CD4-positive, alpha-beta memory T cell (primary cell): Measurements from ENCODE around the gene FKBP5. TPM values are rescaled to one million over a fixed set of nuclear protein-coding genes. Genes with fewer than 3 reads are reported as not detected.
A peak's percentile ranks its signal among the peaks of the same experiment; 100 is the strongest.

Source experiments
- CTCF ChIA-PET: fragments of 350-600 bp; sonication (Branson Sonifier 250); formaldehyde crosslinking; loops from one replicate; lab custom pipeline; 2021; ENCODE audit warnings: inconsistent platforms; ENCODE audit not compliant: partially characterized antibody; lab: Charles Lee
- POLR2A ChIA-PET: fragments of 350-600 bp; sonication (Branson Sonifier 250); formaldehyde crosslinking; loops from one replicate; lab custom pipeline; 2021; ENCODE audit not compliant: partially characterized antibody; lab: Charles Lee
- DNase-seq, 5 donors: peaks; one replicate each; pipeline versions ENCODE4 v3.0.0 to v3.0.0-alpha.2; 2020 to 2022; ENCODE audit warnings: mixed read lengths in 1 of 5
- H3K27ac ChIP-seq: one replicate; pipeline ENCODE4 v1.7.0; 2013; ENCODE audit warnings: low read depth, low read length
- H3K27me3 ChIP-seq: 2 replicates; pipeline ENCODE4 v1.7.0; 2013; ENCODE audit warnings: mild to moderate bottlenecking, low read length, moderate library complexity; ENCODE audit not compliant: insufficient read depth
- H3K36me3 ChIP-seq: 2 replicates; pipeline ENCODE4 v1.7.0; 2013; ENCODE audit warnings: mild to moderate bottlenecking, low read length, moderate library complexity; ENCODE audit not compliant: insufficient read depth
- H3K4me1 ChIP-seq: 2 replicates; pipeline ENCODE4 v1.7.0; 2013; ENCODE audit warnings: mild to moderate bottlenecking, low read length, moderate library complexity; ENCODE audit not compliant: insufficient read depth
- H3K4me3 ChIP-seq, 2 donors: one replicate each; pipeline ENCODE4 v1.7.0; 2013; ENCODE audit warnings: low read length in 2 of 2, mild to moderate bottlenecking in 1 of 2
- H3K9me3 ChIP-seq, 2 donors: one replicate each; pipeline ENCODE4 v1.7.0; 2013; ENCODE audit warnings: low read length in 2 of 2, control low read depth in 1 of 2; ENCODE audit not compliant: control insufficient read depth in 1 of 2
- H3K27ac Mint-ChIP-seq, 7 donors: one replicate each; pipeline ENCODE4 v1.8.0; 2020 to 2021; ENCODE audit warnings: mixed read lengths in 7 of 7, mild to moderate bottlenecking in 6 of 7, inconsistent platforms in 3 of 7, moderate library complexity in 3 of 7
- H3K27me3 Mint-ChIP-seq, 2 donors: one replicate each; pipeline ENCODE4 v1.8.0; 2020 to 2021; ENCODE audit warnings: mixed read lengths in 2 of 2
- H3K36me3 Mint-ChIP-seq, 2 donors: one replicate each; pipeline ENCODE4 v1.8.0; 2020 to 2021; ENCODE audit warnings: mixed read lengths in 2 of 2, inconsistent platforms in 1 of 2, mild to moderate bottlenecking in 1 of 2
- H3K4me1 Mint-ChIP-seq, 4 donors: one replicate each; pipeline ENCODE4 v1.8.0; 2020 to 2021; ENCODE audit warnings: mixed read lengths in 4 of 4, mild to moderate bottlenecking in 1 of 4
- H3K4me3 Mint-ChIP-seq, 8 donors: one replicate each; pipeline ENCODE4 v1.8.0; 2020 to 2021; ENCODE audit warnings: mixed read lengths in 8 of 8, mild to moderate bottlenecking in 7 of 8, moderate library complexity in 6 of 8, inconsistent platforms in 3 of 8
- H3K9me3 Mint-ChIP-seq, 8 donors: one replicate each; pipeline ENCODE4 v1.8.0; 2020 to 2021; ENCODE audit warnings: mixed read lengths in 8 of 8, mild to moderate bottlenecking in 5 of 8, inconsistent platforms in 3 of 8, moderate library complexity in 1 of 8
- intact Hi-C: fragments of 100-400 bp; cut with micrococcal nuclease; formaldehyde crosslinking; loops from one replicate; pipeline ENCODE4 v1.15.1; 2023
- polyA plus RNA-seq, 2 donors: library from polyadenylated mRNA; unstranded; fragments of 300-500 nt; fragmentation: Illumina TruSeq; gene quantifications; one replicate each; pipeline ENCODE4 v1.2.3, GENCODE V29; 2021
- total RNA-seq, 2 experiments: library from RNA; stranded (reverse); gene quantifications; one replicate each; pipeline ENCODE4 v1.2.3, GENCODE V29; 2021

Gene FKBP5
- total and polyA plus RNA-seq, 4 experiments from 2014 or later: 72.9 to 233 (median 84.2) TPM

DNA sequence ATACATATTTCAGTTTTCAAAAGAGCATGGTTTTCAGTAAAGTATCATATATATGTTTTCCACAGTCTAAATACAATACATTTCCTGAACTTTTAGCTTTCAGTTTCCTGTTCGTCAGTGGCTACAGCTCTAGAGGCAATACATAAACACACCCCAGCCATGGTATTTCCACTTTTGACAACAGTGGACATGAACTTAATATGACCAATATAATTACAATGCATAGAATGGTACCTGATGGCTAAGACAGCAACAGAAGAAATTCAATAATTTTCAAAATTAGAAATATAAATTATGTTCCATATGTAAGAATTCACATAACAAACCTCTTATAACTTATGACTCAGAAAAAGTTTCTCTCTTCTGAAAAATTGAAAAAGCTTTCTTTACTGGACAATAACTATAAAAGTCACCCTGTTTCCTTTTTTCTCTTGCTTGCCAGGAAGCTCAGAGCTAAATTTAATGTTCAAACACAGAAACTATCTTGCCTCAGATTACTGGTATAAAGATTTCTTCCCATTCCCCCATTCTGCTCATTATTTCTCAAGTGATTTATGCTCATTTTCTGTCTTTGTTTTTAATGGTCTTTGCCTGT is 19.2 kb downstream of the FKBP5 start:
- no peaks in the 10 kb centered on the region for H3K27me3 ChIP-seq
- no peaks in the 10 kb centered on the region for H3K9me3 ChIP-seq
- peaks cover 89% of the 10 kb centered on the region for H3K4me1 ChIP-seq
- peak overlapping the region; percentile 52 for H3K27ac ChIP-seq
- Mint-ChIP-seq H3K4me3 (peak overlapping the region; percentile 57 to 92 (median 82)), H3K27ac (peak overlapping the region; percentile 76 to 96 (median 89)), H3K27me3 (no peaks in the 10 kb centered on the region), H3K36me3 (peaks cover 0 to 7% of the 10 kb centered on the region in 2 donors), H3K4me1 (peaks cover 30 to 56% (median 37%) of the 10 kb centered on the region in 4 donors), H3K9me3 (no peaks in the 10 kb centered on the region)
- peak overlapping the region; percentile 1 to 12 for H3K4me3 ChIP-seq
- peak in 3 of 5 donors; percentile 25 to 47 (median 26) for DNase-seq
- intact Hi-C loops: loop anchor here (1.0 kb wide), 1 partner anchor 9 kb away; no protein-coding TSS in a partner anchor
- POLR2A ChIA-PET: interaction anchor here (0.9 to 5.3 kb wide), 11 partner anchors 10 to 68 kb away, joined by 3 to 56 read pairs (median 7); partner anchors contain the start of genes ARMC12 and FKBP5
- CTCF ChIA-PET: interaction anchor here (0.5 to 3.1 kb wide), 10 partner anchors 9 to 1008 kb away, joined by 3 to 19 read pairs (median 4); partner anchors contain the start of genes ARMC12 and RPL10A
- no peaks in the 10 kb centered on the region for H3K36me3 ChIP-seq

GRCh38 chr6:35668744-35669450 is 19.8 kb downstream of the FKBP5 start:
- DNase-seq: no peak
- Histone ChIP-seq H3K4me1 (peaks cover 89% of the 10 kb centered on the region), H3K9me3 (no peaks in the 10 kb centered on the region), H3K36me3 (no peaks in the 10 kb centered on the region), H3K27ac (peak overlapping the region; percentile 52), H3K4me3 (peak overlapping the region; percentile 2 to 12), H3K27me3 (no peaks in the 10 kb centered on the region)
- H3K36me3 Mint-ChIP-seq: peaks cover 0 to 6% of the 10 kb centered on the region in 2 donors
- ChIA-PET CTCF (interaction anchor here (0.5 to 3.1 kb wide), 10 partner anchors 9 to 1007 kb away, joined by 3 to 19 read pairs (median 4); partner anchors contain the start of genes ARMC12 and RPL10A), POLR2A (interaction anchor here (0.9 to 5.3 kb wide), 11 partner anchors 9 to 68 kb away, joined by 3 to 56 read pairs (median 7); partner anchors contain the start of genes ARMC12 and FKBP5)
- H3K9me3 Mint-ChIP-seq: no peaks in the 10 kb centered on the region
- peak overlapping the region; percentile 76 to 96 (median 89) for H3K27ac Mint-ChIP-seq
- intact Hi-C loops: loop anchor here (1.0 kb wide), 1 partner anchor 9 kb away; no protein-coding TSS in a partner anchor
- no peaks in the 10 kb centered on the region for H3K27me3 Mint-ChIP-seq
- H3K4me3 Mint-ChIP-seq: peak overlapping the region; percentile 51 to 92 (median 82)
- H3K4me1 Mint-ChIP-seq: peaks cover 23 to 50% (median 30%) of the 10 kb centered on the region in 4 donors

- DNase-seq: no peak
- Mint-ChIP-seq H3K27ac (peak overlapping the region; percentile 88 to 96 (median 90)), H3K4me3 (peak overlapping the region; percentile 79 to 92 (median 83)), H3K27me3 (no peaks in the 10 kb centered on the region), H3K36me3 (peaks cover 0 to 3% of the 10 kb centered on the region in 2 donors), H3K4me1 (peaks cover 21 to 43% (median 26%) of the 10 kb centered on the region in 4 donors), H3K9me3 (no peaks in the 10 kb centered on the region)
- peak overlapping the region in 1 of 2 donors; percentile 40 for H3K4me3 ChIP-seq
- H3K9me3 ChIP-seq: no peaks in the 10 kb centered on the region
- H3K27me3 ChIP-seq: no peaks in the 10 kb centered on the region
- H3K27ac ChIP-seq: peak overlapping the region; percentile 40
- ChIA-PET CTCF (interaction anchor here (1.4 to 3.1 kb wide), 5 partner anchors 10 to 68 kb away, joined by 4 to 19 read pairs (median 5); partner anchors contain the start of gene ARMC12), POLR2A (interaction anchor here (1.0 to 5.3 kb wide), 4 partner anchors 13 to 63 kb away, joined by 5 to 56 read pairs (median 24); no protein-coding TSS in a partner anchor)
- no peaks in the 10 kb centered on the region for H3K36me3 ChIP-seq
- intact Hi-C loops: no loop called here
- H3K4me1 ChIP-seq: peaks cover 91% of the 10 kb centered on the region
Measured at GRCh38 chr6:35668096-35668495, 20.6 kb downstream of the FKBP5 start.

GRCh38 chr6:35665573-35665972 is 23.1 kb downstream of the FKBP5 start:
- Histone ChIP-seq H3K27me3 (no peaks in the 10 kb centered on the region), H3K4me1 (peaks cover 85% of the 10 kb centered on the region), H3K4me3 (no peak overlapping the region), H3K36me3 (no peaks in the 10 kb centered on the region), H3K9me3 (no peaks in the 10 kb centered on the region), H3K27ac (peak overlapping the region; percentile 11)
- POLR2A ChIA-PET: interaction anchor here (1.4 to 5.3 kb wide), 2 partner anchors 10 to 62 kb away, joined by 4 to 40 read pairs; no protein-coding TSS in a partner anchor
- Mint-ChIP-seq H3K9me3 (no peaks in the 10 kb centered on the region), H3K4me3 (no peak overlapping the region), H3K4me1 (peaks cover 20 to 33% (median 27%) of the 10 kb centered on the region in 4 donors), H3K27ac (no peak overlapping the region), H3K36me3 (peaks cover 0 to 3% of the 10 kb centered on the region in 2 donors), H3K27me3 (no peaks in the 10 kb centered on the region)
- CTCF ChIA-PET: interaction anchor here (0.7 to 1.3 kb wide), 4 partner anchors 13 to 21 kb away, joined by 3 read pairs; no protein-coding TSS in a partner anchor
- no peak for DNase-seq
- intact Hi-C loops: loop anchor here (2.0 kb wide), 1 partner anchor 15 kb away; no protein-coding TSS in a partner anchor

- H3K27ac Mint-ChIP-seq: no peak overlapping the region
- DNase-seq: no peak
- ChIA-PET CTCF (interaction anchor here (0.7 to 3.2 kb wide), 6 partner anchors 14 to 72 kb away, joined by 3 to 10 read pairs (median 3); partner anchors contain the start of gene ARMC12), POLR2A (interaction anchor here (1.4 to 2.8 kb wide), 3 partner anchors 9 to 63 kb away, joined by 4 to 18 read pairs (median 10); no protein-coding TSS in a partner anchor)
- intact Hi-C loops: loop anchor here (1.0 to 2.0 kb wide), 2 partner anchors 11 to 16 kb away; no protein-coding TSS in a partner anchor
- Histone ChIP-seq H3K27me3 (no peaks in the 10 kb centered on the region), H3K27ac (no peak overlapping the region), H3K4me3 (peak overlapping the region in 1 of 2 donors; percentile 0), H3K36me3 (no peaks in the 10 kb centered on the region), H3K9me3 (no peaks in the 10 kb centered on the region), H3K4me1 (peaks cover 79% of the 10 kb centered on the region)
- H3K36me3 Mint-ChIP-seq: peaks cover 0 to 4% of the 10 kb centered on the region in 2 donors
- H3K9me3 Mint-ChIP-seq: no peaks in the 10 kb centered on the region
- no peaks in the 10 kb centered on the region for H3K27me3 Mint-ChIP-seq
- H3K4me1 Mint-ChIP-seq: peaks cover 20 to 32% (median 27%) of the 10 kb centered on the region in 4 donors
- no peak overlapping the region for H3K4me3 Mint-ChIP-seq
Measured at GRCh38 chr6:35664945-35665344, 23.8 kb downstream of the FKBP5 start.

DNA sequence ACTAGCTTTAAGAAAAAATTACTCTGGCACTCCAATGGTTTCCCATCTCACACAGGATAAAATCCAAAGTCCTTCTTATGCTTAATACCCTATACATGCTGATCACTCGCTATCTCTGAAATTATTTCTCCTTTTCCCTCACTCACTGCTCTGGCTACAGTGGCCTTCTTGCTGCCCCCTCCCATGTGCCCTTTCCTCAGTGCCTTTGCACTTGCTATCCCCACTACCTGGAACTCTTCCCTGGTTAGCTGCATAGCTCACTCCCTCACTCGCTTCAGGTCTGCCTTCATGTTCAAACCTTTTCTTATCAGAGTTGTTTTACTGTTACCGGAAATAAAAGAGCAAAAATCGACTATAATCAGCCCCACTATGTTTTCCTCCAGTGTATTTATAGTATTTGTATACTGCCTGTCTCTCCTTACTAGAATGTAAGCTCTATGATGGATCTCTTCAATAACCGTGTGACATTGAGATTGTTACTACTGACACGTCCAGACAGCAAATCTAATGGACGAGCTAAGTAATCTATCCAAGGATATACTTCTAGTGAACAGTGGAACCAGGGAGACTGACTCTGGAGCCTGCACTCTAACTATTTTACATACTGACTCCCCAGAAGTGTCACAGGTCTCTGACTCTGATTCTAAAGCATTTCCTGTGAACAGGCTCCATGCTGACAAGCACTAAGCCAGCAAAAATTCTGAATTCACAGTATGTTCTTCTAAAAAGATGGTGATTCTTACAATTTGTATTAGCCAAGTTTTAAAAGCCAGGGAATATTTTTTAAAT is 25.1 kb downstream of the FKBP5 start:
- Mint-ChIP-seq H3K4me1 (peaks cover 12 to 20% (median 17%) of the 10 kb centered on the region in 4 donors), H3K27me3 (no peaks in the 10 kb centered on the region), H3K4me3 (no peak overlapping the region), H3K36me3 (peaks cover 0 to 4% of the 10 kb centered on the region in 2 donors), H3K9me3 (no peaks in the 10 kb centered on the region), H3K27ac (no peak overlapping the region)
- intact Hi-C loops: loop anchor here (1.0 to 2.0 kb wide), 2 partner anchors 9 to 17 kb away; no protein-coding TSS in a partner anchor
- peak overlapping the region in 1 of 2 donors; percentile 6 for H3K4me3 ChIP-seq
- CTCF ChIA-PET: interaction anchor here (0.9 to 3.5 kb wide), 14 partner anchors 18 to 94 kb away, joined by 3 to 11 read pairs (median 5); no protein-coding TSS in a partner anchor
- POLR2A ChIA-PET: interaction anchor here (0.5 to 2.9 kb wide), 14 partner anchors 8 to 122 kb away, joined by 3 to 18 read pairs (median 6); no protein-coding TSS in a partner anchor
- H3K9me3 ChIP-seq: no peaks in the 10 kb centered on the region
- no peak for DNase-seq
- no peaks in the 10 kb centered on the region for H3K27me3 ChIP-seq
- no peaks in the 10 kb centered on the region for H3K36me3 ChIP-seq
- peak overlapping the region; percentile 50 for H3K27ac ChIP-seq
- H3K4me1 ChIP-seq: peaks cover 66% of the 10 kb centered on the region
